Thyroid gland (tissue), 4 donors: ENCODE measurements around the gene LTF.

Source experiments
- CTCF ChIP-seq, 6 experiments: fragments of 200-600 bp in 3 of 6; fragments of 450-650 bp in 3 of 6; sonication (generic) in 3 of 6; IDR thresholded peaks; one replicate each; pipeline ENCODE4 v1.5.1; 2016 to 2019; ENCODE audit warnings: antibody characterized with exemption in 6 of 6, mild to moderate bottlenecking in 2 of 6, inconsistent platforms in 1 of 6, moderate library complexity in 1 of 6
- POLR2A ChIP-seq, 2 donors: fragments of 450-650 bp; IDR thresholded peaks; one replicate each; pipeline ENCODE4 v1.6.1; 2017; ENCODE audit warnings: antibody characterized with exemption in 2 of 2, mild to moderate bottlenecking in 2 of 2, moderate library complexity in 1 of 2

- TF ChIP-seq POLR2A (IDR thresholded peaks at IDR 0.05) (no peak), CTCF (IDR thresholded peaks at IDR 0.05) (no peak)
Measured at GRCh38 chr3:46472736-46473135, 8.0 kb upstream of the LTF start.
